ENCODE measurements around the gene TNS3.

The TNS3 gene

GRCh38 chr7:47241112-47242065 is 340.5 kb downstream of the TNS3 start:
- Mint-ChIP-seq H3K36me3 (ENCODE audit: insufficient read depth) (no peaks in the 10 kb centered on the region), H3K27me3 (no peaks in the 10 kb centered on the region), H3K27ac (ENCODE audit: low read depth) (no peak overlapping the region), H3K4me3 (no peak overlapping the region), H3K4me1 (no peaks in the 10 kb centered on the region), H3K9me3 (no peaks in the 10 kb centered on the region)
- ATAC-seq (replicated peaks; ENCODE audit: extremely low read depth, poor library complexity, severe bottlenecking) (no peak), DNase-seq (ENCODE audit: low spot score in 2 of 2) (no peak)

- H3K27me3 Mint-ChIP-seq, result no peaks in the 10 kb centered on the region
These were observed 341.9 kb downstream of the TNS3 start for GRCh38 chr7:47239931-47240421.

GRCh38 chr7:47239034-47239433 is 342.9 kb downstream of the TNS3 start:
- H3K9me3 Mint-ChIP-seq, result no peaks in the 10 kb centered on the region
- H3K27me3 Mint-ChIP-seq, result no peaks in the 10 kb centered on the region
- no peaks in the 10 kb centered on the region for H3K36me3 Mint-ChIP-seq (ENCODE audit: insufficient read depth)
- no peak overlapping the region for H3K27ac Mint-ChIP-seq (ENCODE audit: low read depth)
- no peaks in the 10 kb centered on the region for H3K4me1 Mint-ChIP-seq
- ATAC-seq (replicated peaks; ENCODE audit: extremely low read depth, poor library complexity, severe bottlenecking) (no peak), DNase-seq (ENCODE audit: low spot score in 2 of 2) (no peak)
- no peak overlapping the region for H3K4me3 Mint-ChIP-seq

More at GRCh38 chr7:47239931-47240421, 341.9 kb downstream of the TNS3 start:
- Mint-ChIP-seq H3K4me1 (no peaks in the 10 kb centered on the region), H3K36me3 (ENCODE audit: insufficient read depth) (no peaks in the 10 kb centered on the region), H3K4me3 (no peak overlapping the region), H3K9me3 (no peaks in the 10 kb centered on the region), H3K27ac (ENCODE audit: low read depth) (no peak overlapping the region)
- DNase-seq (ENCODE audit: low spot score in 2 of 2) (no peak), ATAC-seq (replicated peaks; ENCODE audit: extremely low read depth, poor library complexity, severe bottlenecking) (no peak)

GRCh38 chr7:47236480-47237129 is 345.3 kb downstream of the TNS3 start:
- no peaks in the 10 kb centered on the region for H3K9me3 Mint-ChIP-seq
- H3K27me3 Mint-ChIP-seq, result no peaks in the 10 kb centered on the region
- no peak overlapping the region for H3K4me3 Mint-ChIP-seq
- no peak overlapping the region for H3K27ac Mint-ChIP-seq (ENCODE audit: low read depth)
- DNase-seq (ENCODE audit: low spot score in 2 of 2) (no peak), ATAC-seq (replicated peaks; ENCODE audit: extremely low read depth, poor library complexity, severe bottlenecking) (no peak)
- no peaks in the 10 kb centered on the region for H3K4me1 Mint-ChIP-seq
- no peaks in the 10 kb centered on the region for H3K36me3 Mint-ChIP-seq (ENCODE audit: insufficient read depth)

- H3K36me3 Mint-ChIP-seq (ENCODE audit: insufficient read depth), result no peaks in the 10 kb centered on the region
- no peak for DNase-seq (ENCODE audit: low spot score in 2 of 2)
- H3K9me3 Mint-ChIP-seq, result no peaks in the 10 kb centered on the region
- H3K27ac Mint-ChIP-seq (ENCODE audit: low read depth), result no peak overlapping the region
- ATAC-seq (replicated peaks; ENCODE audit: extremely low read depth, poor library complexity, severe bottlenecking), result no peak
- H3K4me3 Mint-ChIP-seq, result no peak overlapping the region
- H3K4me1 Mint-ChIP-seq, result no peaks in the 10 kb centered on the region
- no peaks in the 10 kb centered on the region for H3K27me3 Mint-ChIP-seq
These were observed 347.9 kb downstream of the TNS3 start for GRCh38 chr7:47233996-47234395.

- no peaks in the 10 kb centered on the region for H3K4me1 Mint-ChIP-seq
- H3K27ac Mint-ChIP-seq (ENCODE audit: low read depth), result no peak overlapping the region
- no peak overlapping the region for H3K4me3 Mint-ChIP-seq
- H3K9me3 Mint-ChIP-seq, result no peaks in the 10 kb centered on the region
- DNase-seq (ENCODE audit: low spot score in 2 of 2), result no peak
- no peaks in the 10 kb centered on the region for H3K36me3 Mint-ChIP-seq (ENCODE audit: insufficient read depth)
- ATAC-seq (replicated peaks; ENCODE audit: extremely low read depth, poor library complexity, severe bottlenecking), result no peak
- peaks cover 2% of the 10 kb centered on the region for H3K27me3 Mint-ChIP-seq
These were observed 349.0 kb downstream of the TNS3 start for GRCh38 chr7:47232751-47233412.

- H3K27ac Mint-ChIP-seq (ENCODE audit: low read depth), result no peak overlapping the region
- ATAC-seq (replicated peaks; ENCODE audit: extremely low read depth, poor library complexity, severe bottlenecking), result no peak
- H3K27me3 Mint-ChIP-seq, result peaks cover 12% of the 10 kb centered on the region
- no peaks in the 10 kb centered on the region for H3K36me3 Mint-ChIP-seq (ENCODE audit: insufficient read depth)
- H3K4me1 Mint-ChIP-seq, result no peaks in the 10 kb centered on the region
- H3K4me3 Mint-ChIP-seq, result no peak overlapping the region
- no peaks in the 10 kb centered on the region for H3K9me3 Mint-ChIP-seq
- no peak for DNase-seq (ENCODE audit: low spot score in 2 of 2)
These were observed 350.3 kb downstream of the TNS3 start for GRCh38 chr7:47231627-47232026.

GRCh38 chr7:47231032-47231431 is 350.9 kb downstream of the TNS3 start:
- H3K36me3 Mint-ChIP-seq (ENCODE audit: insufficient read depth), result no peaks in the 10 kb centered on the region
- peaks cover 12% of the 10 kb centered on the region for H3K27me3 Mint-ChIP-seq
- no peaks in the 10 kb centered on the region for H3K4me1 Mint-ChIP-seq
- no peak overlapping the region for H3K4me3 Mint-ChIP-seq
- H3K27ac Mint-ChIP-seq (ENCODE audit: low read depth), result no peak overlapping the region
- H3K9me3 Mint-ChIP-seq, result no peaks in the 10 kb centered on the region
- DNase-seq (ENCODE audit: low spot score in 2 of 2), result no peak
- ATAC-seq (replicated peaks; ENCODE audit: extremely low read depth, poor library complexity, severe bottlenecking), result no peak

- Mint-ChIP-seq H3K36me3 (ENCODE audit: insufficient read depth) (no peaks in the 10 kb centered on the region), H3K27me3 (peaks cover 12% of the 10 kb centered on the region), H3K9me3 (peaks cover 7% of the 10 kb centered on the region), H3K4me1 (no peaks in the 10 kb centered on the region), H3K4me3 (no peak overlapping the region), H3K27ac (ENCODE audit: low read depth) (no peak overlapping the region)
- ATAC-seq (replicated peaks; ENCODE audit: extremely low read depth, poor library complexity, severe bottlenecking) (no peak), DNase-seq (ENCODE audit: low spot score in 2 of 2) (no peak)
These were observed 353.4 kb downstream of the TNS3 start for GRCh38 chr7:47228386-47229014.

- ATAC-seq (replicated peaks; ENCODE audit: extremely low read depth, poor library complexity, severe bottlenecking), result no peak
These were observed 354.1 kb downstream of the TNS3 start for GRCh38 chr7:47227762-47228177.

GRCh38 chr7:47226696-47227095 is 355.2 kb downstream of the TNS3 start:
- Mint-ChIP-seq H3K27ac (ENCODE audit: low read depth) (no peak overlapping the region), H3K4me3 (no peak overlapping the region)
- no peak for ATAC-seq (replicated peaks; ENCODE audit: extremely low read depth, poor library complexity, severe bottlenecking)

More at GRCh38 chr7:47227762-47228177, 354.1 kb downstream of the TNS3 start:
- Mint-ChIP-seq H3K9me3 (peaks cover 7% of the 10 kb centered on the region), H3K4me3 (no peak overlapping the region), H3K27me3 (peaks cover 12% of the 10 kb centered on the region), H3K36me3 (ENCODE audit: insufficient read depth) (no peaks in the 10 kb centered on the region), H3K4me1 (no peaks in the 10 kb centered on the region), H3K27ac (ENCODE audit: low read depth) (no peak overlapping the region)
- DNase-seq (ENCODE audit: low spot score in 2 of 2), result no peak

More at GRCh38 chr7:47226696-47227095, 355.2 kb downstream of the TNS3 start:
- Mint-ChIP-seq H3K27me3 (peaks cover 12% of the 10 kb centered on the region), H3K36me3 (ENCODE audit: insufficient read depth) (no peaks in the 10 kb centered on the region), H3K9me3 (peaks cover 7% of the 10 kb centered on the region), H3K4me1 (no peaks in the 10 kb centered on the region)
- DNase-seq (ENCODE audit: low spot score in 2 of 2), result no peak

All from central memory CD8-positive, alpha-beta T cell (primary cell).